SK-N-SH treated with all-trans-retinoic acid at 6 μM for 48 hours (cell line): ENCODE measurements around the gene SFT2D3.

Experiments
- ARNTL ChIP-seq: fragments of 450-650 bp; formaldehyde crosslinking; IDR thresholded peaks from 2 replicates; pipeline ENCODE4 v1.5.0; 2020; ENCODE audit warnings: low read depth, mild to moderate bottlenecking, moderate library complexity, borderline replicate concordance
- CREB5 ChIP-seq: fragments of 250-450 bp; sonication (Bioruptor Pico); IDR thresholded peaks from 2 replicates; pipeline ENCODE4 v1.5.1; 2020; ENCODE audit warnings: low read depth, mild to moderate bottlenecking, moderate library complexity
- PPARA ChIP-seq: fragments of 250-450 bp; sonication (Bioruptor Pico); IDR thresholded peaks from 2 replicates; pipeline ENCODE4 v1.5.0; 2020; ENCODE audit warnings: mild to moderate bottlenecking, borderline replicate concordance
- ZNF565 ChIP-seq: fragments of 450-650 bp; formaldehyde crosslinking; conservative IDR thresholded peaks from 2 replicates; pipeline ENCODE4 v1.5.0; 2020; ENCODE audit warnings: low read depth, mild to moderate bottlenecking, moderate library complexity
- TF ChIP-seq, protein P1 (sequence below): fragments of 250-450 bp; sonication (Bioruptor Pico); IDR thresholded peaks from 2 replicates; pipeline ENCODE4 v1.5.1; 2021; ENCODE audit warnings: mild to moderate bottlenecking, moderate library complexity
- TF ChIP-seq, protein P2 (sequence below): fragments of 250-450 bp; sonication (Bioruptor Pico); IDR thresholded peaks from 2 replicates; pipeline ENCODE4 v1.8.0; 2021; ENCODE audit warnings: low read depth, mild to moderate bottlenecking, moderate library complexity, borderline replicate concordance

DNA sequence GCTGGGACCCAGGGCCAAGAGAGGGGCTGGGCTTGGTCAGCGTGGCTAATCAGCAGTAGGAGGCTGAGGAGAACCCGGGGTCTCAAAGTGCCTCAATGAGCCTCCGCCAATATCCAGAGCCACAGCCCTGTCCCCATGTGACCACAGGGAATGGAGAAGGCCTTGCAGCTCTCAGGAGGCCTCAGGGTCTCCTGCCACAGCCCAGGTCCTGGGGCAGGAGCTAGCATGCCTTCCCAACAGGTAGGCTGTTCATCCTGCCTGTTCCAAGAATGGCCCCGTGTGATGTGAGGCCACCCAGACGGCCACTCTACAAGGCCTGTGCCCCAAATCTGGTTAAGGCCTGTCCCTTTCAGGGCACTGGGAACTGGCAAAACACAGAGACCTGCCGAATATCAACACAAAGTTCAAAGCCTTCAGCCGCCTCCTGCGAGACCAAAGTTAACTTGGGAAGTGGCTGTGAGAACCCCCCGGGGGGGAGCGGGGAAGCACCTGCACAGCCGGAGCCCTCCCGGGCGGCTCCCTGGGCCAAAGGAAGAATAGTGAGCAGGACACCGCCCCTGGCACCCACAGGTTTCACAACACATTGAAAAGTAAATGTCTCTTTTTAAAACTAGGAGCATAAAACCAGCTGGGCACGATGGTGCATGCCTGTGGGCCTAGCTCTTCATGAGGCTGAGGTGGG lies 21.5 kb upstream of the SFT2D3 start:
- TF ChIP-seq PPARA (CRISPR knock-in tag) (no peak), ZNF565 (CRISPR knock-in tag) (no peak), CREB5 (CRISPR knock-in tag) (no peak), ARNTL (CRISPR knock-in tag) (no peak)
- TF ChIP-seq, protein P1, sequence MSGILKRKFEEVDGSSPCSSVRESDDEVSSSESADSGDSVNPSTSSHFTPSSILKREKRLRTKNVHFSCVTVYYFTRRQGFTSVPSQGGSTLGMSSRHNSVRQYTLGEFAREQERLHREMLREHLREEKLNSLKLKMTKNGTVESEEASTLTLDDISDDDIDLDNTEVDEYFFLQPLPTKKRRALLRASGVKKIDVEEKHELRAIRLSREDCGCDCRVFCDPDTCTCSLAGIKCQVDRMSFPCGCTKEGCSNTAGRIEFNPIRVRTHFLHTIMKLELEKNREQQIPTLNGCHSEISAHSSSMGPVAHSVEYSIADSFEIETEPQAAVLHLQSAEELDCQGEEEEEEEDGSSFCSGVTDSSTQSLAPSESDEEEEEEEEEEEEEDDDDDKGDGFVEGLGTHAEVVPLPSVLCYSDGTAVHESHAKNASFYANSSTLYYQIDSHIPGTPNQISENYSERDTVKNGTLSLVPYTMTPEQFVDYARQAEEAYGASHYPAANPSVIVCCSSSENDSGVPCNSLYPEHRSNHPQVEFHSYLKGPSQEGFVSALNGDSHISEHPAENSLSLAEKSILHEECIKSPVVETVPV (CRISPR knock-in tag), result no peak
- TF ChIP-seq, protein P2, sequence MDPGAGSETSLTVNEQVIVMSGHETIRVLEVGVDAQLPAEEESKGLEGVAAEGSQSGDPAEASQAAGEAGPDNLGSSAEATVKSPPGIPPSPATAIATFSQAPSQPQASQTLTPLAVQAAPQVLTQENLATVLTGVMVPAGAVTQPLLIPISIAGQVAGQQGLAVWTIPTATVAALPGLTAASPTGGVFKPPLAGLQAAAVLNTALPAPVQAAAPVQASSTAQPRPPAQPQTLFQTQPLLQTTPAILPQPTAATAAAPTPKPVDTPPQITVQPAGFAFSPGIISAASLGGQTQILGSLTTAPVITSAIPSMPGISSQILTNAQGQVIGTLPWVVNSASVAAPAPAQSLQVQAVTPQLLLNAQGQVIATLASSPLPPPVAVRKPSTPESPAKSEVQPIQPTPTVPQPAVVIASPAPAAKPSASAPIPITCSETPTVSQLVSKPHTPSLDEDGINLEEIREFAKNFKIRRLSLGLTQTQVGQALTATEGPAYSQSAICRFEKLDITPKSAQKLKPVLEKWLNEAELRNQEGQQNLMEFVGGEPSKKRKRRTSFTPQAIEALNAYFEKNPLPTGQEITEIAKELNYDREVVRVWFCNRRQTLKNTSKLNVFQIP (CRISPR knock-in tag), result no peak
